GM12878 (cell line): ENCODE data around the gene PADI1. TPM values are rescaled to one million over a fixed set of nuclear protein-coding genes. Genes with fewer than 3 reads are reported as not detected.

Experiments used
- ATAC-seq: fragments of 200-7000 bp; cut with Tn5 transposase; 3 replicates; pipeline ENCODE4 v1.9.1; 2020; ENCODE audit warnings: mild to moderate bottlenecking, moderate library complexity
- BruUV-seq: library from RNA; stranded (reverse); fragments of 400-500 nt; replicated peaks from 2 replicates; lab custom pipeline; 2021; lab: Mats Ljungman, UMichigan
- CTCF ChIA-PET: fragments of 300-600 bp; sonication (Branson Sonifier 250); formaldehyde crosslinking; extraction: SDS; loops from one replicate; lab custom pipeline; 2021; ENCODE audit warnings: inconsistent platforms; lab: Yijun Ruan, JAX
- POLR2A ChIA-PET: fragments of 350-600 bp; formaldehyde crosslinking; extraction: SDS; loops from one replicate; lab custom pipeline; 2021; ENCODE audit warnings: inconsistent platforms; lab: Charles Lee
- RAD21 ChIA-PET: fragments of 300-600 bp; sonication (Branson Sonifier 250); formaldehyde crosslinking; loops from one replicate; lab custom pipeline; 2023; ENCODE audit warnings: antibody characterized with exemption; ENCODE audit not compliant: unreplicated experiment; lab: Charles Lee
- SMC1A ChIA-PET: fragments of 300-600 bp; sonication (Branson Sonifier 250); formaldehyde crosslinking; loops from one replicate; lab custom pipeline; 2023; ENCODE audit not compliant: unreplicated experiment, uncharacterized antibody; lab: Charles Lee
- DNase-seq: peaks from one replicate; pipeline ENCODE4 v3.0.0-alpha.2; 2011; ENCODE audit warnings: low read depth, low spot score
- FAIRE-seq: peaks from 3 replicates; lab custom pipeline; 2011; peaks lifted over from hg19 to GRCh38; lab: Jason Lieb, UNC
- H2AFZ ChIP-seq: 2 replicates; pipeline ENCODE4 v1.6.0; 2011; ENCODE audit warnings: low read depth, low read length, control low read depth; ENCODE audit not compliant: control insufficient read depth
- H3K27ac ChIP-seq: 2 replicates; pipeline ENCODE4 v1.5.1; 2011; ENCODE audit warnings: control low read depth; ENCODE audit not compliant: control insufficient read depth, insufficient read depth
- H3K27me3 ChIP-seq, 2 experiments: replicated peaks in 1 of 2; 2 replicates each; pipeline versions ENCODE4 v1.6.0 to v1.6.1; 2011; ENCODE audit warnings: low read length in 1 of 2; ENCODE audit not compliant: control insufficient read depth in 2 of 2, insufficient read depth in 2 of 2
- H3K36me3 ChIP-seq, 2 experiments: 2 replicates each; pipeline ENCODE4 v1.5.1; 2011; ENCODE audit warnings: low read length in 1 of 2; ENCODE audit not compliant: control insufficient read depth in 2 of 2, insufficient read depth in 2 of 2
- H3K4me1 ChIP-seq: 2 replicates; pipeline ENCODE4 v1.6.1; 2011; ENCODE audit warnings: mild to moderate bottlenecking, low read length, moderate library complexity, mixed read lengths; ENCODE audit not compliant: control insufficient read depth, insufficient read depth
- H3K4me2 ChIP-seq: 2 replicates; pipeline ENCODE4 v1.6.0; 2011; ENCODE audit warnings: control low read depth; ENCODE audit not compliant: control insufficient read depth, insufficient read depth
- H3K4me3 ChIP-seq: fragments of 200-600 bp; sonication (generic); 2 replicates; pipeline ENCODE4 v1.5.1; 2016
- H3K79me2 ChIP-seq: 2 replicates; pipeline ENCODE4 v1.6.0; 2011; ENCODE audit warnings: low read length; ENCODE audit not compliant: control insufficient read depth, insufficient read depth
- H3K9ac ChIP-seq: 2 replicates; pipeline ENCODE4 v1.8.0; 2011; ENCODE audit warnings: low read length, control low read depth, mixed read lengths; ENCODE audit not compliant: control insufficient read depth, insufficient read depth
- H3K9me3 ChIP-seq: replicated peaks from 3 replicates; pipeline ENCODE4 v1.5.1; 2011; ENCODE audit warnings: mild to moderate bottlenecking, low read length; ENCODE audit not compliant: control insufficient read depth, insufficient read depth
- H4K20me1 ChIP-seq: 2 replicates; pipeline ENCODE4 v1.6.0; 2011; ENCODE audit not compliant: control insufficient read depth, insufficient read depth
- FOS ChIP-seq: IDR thresholded peaks from 3 replicates; pipeline ENCODE4 v1.6.1; 2011; ENCODE audit warnings: borderline replicate concordance; ENCODE audit not compliant: insufficient read length; ENCODE audit errors: extremely low read depth
- JUNB ChIP-seq: IDR thresholded peaks from 2 replicates; pipeline ENCODE4 v1.6.1; 2016; ENCODE audit warnings: antibody characterized with exemption, mild to moderate bottlenecking
- NFYA ChIP-seq: IDR thresholded peaks from 2 replicates; pipeline ENCODE4 v1.6.1; 2011; ENCODE audit warnings: low read depth, mild to moderate bottlenecking, low read length, improper control_type of control experiment, borderline replicate concordance
- PML ChIP-seq: IDR thresholded peaks from 2 replicates; pipeline ENCODE4 v1.6.1; 2012; ENCODE audit warnings: low read length, inconsistent platforms
- POLR2A ChIP-seq: IDR thresholded peaks from 2 replicates; pipeline ENCODE4 v1.6.1; 2011; ENCODE audit warnings: low read depth, mild to moderate bottlenecking, low read length
- RB1 ChIP-seq: fragments of 450-650 bp; formaldehyde crosslinking; IDR thresholded peaks from 2 replicates; pipeline ENCODE4 v1.6.1; 2017; ENCODE audit warnings: mild to moderate bottlenecking, borderline replicate concordance
- RELA ChIP-seq: fragments of 450-650 bp; IDR thresholded peaks from 2 replicates; pipeline ENCODE4 v1.8.0; 2014; ENCODE audit warnings: borderline replicate concordance; ENCODE audit not compliant: partially characterized antibody
- SIX5 ChIP-seq: IDR thresholded peaks from 2 replicates; pipeline ENCODE4 v1.6.1; 2011; ENCODE audit warnings: mild to moderate bottlenecking, low read depth, low read length, moderate library complexity; ENCODE audit not compliant: severe bottlenecking
- SREBF1 ChIP-seq: IDR thresholded peaks from 2 replicates; pipeline ENCODE4 v1.6.1; 2012; ENCODE audit warnings: mild to moderate bottlenecking, low read length
- STAT3 ChIP-seq: IDR thresholded peaks from 2 replicates; pipeline ENCODE4 v1.6.1; 2011; ENCODE audit warnings: low read depth, low read length, improper control_type of control experiment
- SUZ12 ChIP-seq: fragments of 200-600 bp; sonication (generic); IDR thresholded peaks from one replicate; pipeline ENCODE4 v1.6.1; 2018; ENCODE audit warnings: antibody characterized with exemption, mild to moderate bottlenecking; ENCODE audit not compliant: unreplicated experiment
- TARDBP ChIP-seq: IDR thresholded peaks from 2 replicates; pipeline ENCODE4 v1.6.1; 2016; ENCODE audit warnings: borderline replicate concordance
- ZBTB4 ChIP-seq: fragments of 450-650 bp; formaldehyde crosslinking; IDR thresholded peaks from 2 replicates; pipeline ENCODE4 v1.4.0; 2022; ENCODE audit warnings: mild to moderate bottlenecking, moderate library complexity
- ZNF274 ChIP-seq: IDR thresholded peaks from one replicate; pipeline ENCODE4 v1.8.0; 2011; ENCODE audit not compliant: insufficient read length, insufficient read depth
- WGBS: methylation state at CpG from one replicate; pipeline ENCODE4 v1.1.6; 2016; ENCODE audit warnings: low lambda C conversion rate; ENCODE audit not compliant: insufficient replicate concordance, insufficient coverage; ENCODE audit errors: missing lambda C conversion rate; 5-methylcytosine and 5-hydroxymethylcytosine counted together
- in situ Hi-C: fragments of 300-500 bp; cut with MboI; formaldehyde crosslinking; loops from 9 replicates; pipeline ENCODE4 v1.14.3; 2018; ENCODE audit warnings: mixed read lengths
- intact Hi-C: fragments of 100-400 bp; cut with micrococcal nuclease; formaldehyde crosslinking; loops from one replicate; pipeline ENCODE4 v1.14.2; 2022; ENCODE audit not compliant: unreplicated experiment
- polyA plus RNA-seq, 11 experiments: library from polyadenylated mRNA; depleted of rRNA in 4 of 11; unstranded in 6 of 11; stranded (reverse) in 5 of 11; fragments of >200 nt; fragmentation: Nextera tagmentation in 4 of 11; fragmentation: Illumina TruSeq in 1 of 11; extraction: Ambion mirVana in 4 of 11; extraction: Trizol in 1 of 11; gene quantifications; 1 replicate in 1 of 11; 2 replicates in 10 of 11; pipeline versions ENCODE4 v1.2.1 to v1.2.3, GENCODE V29; 2011 to 2016; ENCODE audit warnings: inconsistent platforms in 2 of 11, missing spikeins in 2 of 11, low read depth in 1 of 11
- total RNA-seq, 4 experiments: library from RNA; depleted of rRNA in 3 of 4; stranded (reverse); fragments of >200 nt in 3 of 4; fragmentation: Illumina TruSeq in 1 of 4; extraction: Trizol in 1 of 4; gene quantifications; 2 replicates each; pipeline versions ENCODE4 v1.2.1 to v1.2.3, GENCODE V29; 2013 to 2021
- TF ChIP-seq, protein P1 (sequence below): fragments of 450-650 bp; IDR thresholded peaks from 2 replicates; pipeline ENCODE4 v1.6.1; 2017; ENCODE audit warnings: mild to moderate bottlenecking
- TF ChIP-seq, protein P2 (sequence below): IDR thresholded peaks from 2 replicates; pipeline ENCODE4 v1.6.1; 2012; ENCODE audit warnings: low read depth, low read length, improper control_type of control experiment

Gene PADI1
- total and polyA plus RNA-seq, 10 of the 15 experiments (the other 5 are each of a cell fraction or from before 2014, with no cell fraction given), result 0.05 TPM; not detected in 9

- TF ChIP-seq FOS (no peak), SIX5 (no peak), ZNF274 (no peak), RB1 (no peak), JUNB (no peak), SUZ12 (no peak), SREBF1 (no peak), RELA (no peak)
- TF ChIP-seq, protein P1, sequence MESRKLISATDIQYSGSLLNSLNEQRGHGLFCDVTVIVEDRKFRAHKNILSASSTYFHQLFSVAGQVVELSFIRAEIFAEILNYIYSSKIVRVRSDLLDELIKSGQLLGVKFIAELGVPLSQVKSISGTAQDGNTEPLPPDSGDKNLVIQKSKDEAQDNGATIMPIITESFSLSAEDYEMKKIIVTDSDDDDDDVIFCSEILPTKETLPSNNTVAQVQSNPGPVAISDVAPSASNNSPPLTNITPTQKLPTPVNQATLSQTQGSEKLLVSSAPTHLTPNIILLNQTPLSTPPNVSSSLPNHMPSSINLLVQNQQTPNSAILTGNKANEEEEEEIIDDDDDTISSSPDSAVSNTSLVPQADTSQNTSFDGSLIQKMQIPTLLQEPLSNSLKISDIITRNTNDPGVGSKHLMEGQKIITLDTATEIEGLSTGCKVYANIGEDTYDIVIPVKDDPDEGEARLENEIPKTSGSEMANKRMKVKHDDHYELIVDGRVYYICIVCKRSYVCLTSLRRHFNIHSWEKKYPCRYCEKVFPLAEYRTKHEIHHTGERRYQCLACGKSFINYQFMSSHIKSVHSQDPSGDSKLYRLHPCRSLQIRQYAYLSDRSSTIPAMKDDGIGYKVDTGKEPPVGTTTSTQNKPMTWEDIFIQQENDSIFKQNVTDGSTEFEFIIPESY, result no peak
- TF ChIP-seq, protein P2, sequence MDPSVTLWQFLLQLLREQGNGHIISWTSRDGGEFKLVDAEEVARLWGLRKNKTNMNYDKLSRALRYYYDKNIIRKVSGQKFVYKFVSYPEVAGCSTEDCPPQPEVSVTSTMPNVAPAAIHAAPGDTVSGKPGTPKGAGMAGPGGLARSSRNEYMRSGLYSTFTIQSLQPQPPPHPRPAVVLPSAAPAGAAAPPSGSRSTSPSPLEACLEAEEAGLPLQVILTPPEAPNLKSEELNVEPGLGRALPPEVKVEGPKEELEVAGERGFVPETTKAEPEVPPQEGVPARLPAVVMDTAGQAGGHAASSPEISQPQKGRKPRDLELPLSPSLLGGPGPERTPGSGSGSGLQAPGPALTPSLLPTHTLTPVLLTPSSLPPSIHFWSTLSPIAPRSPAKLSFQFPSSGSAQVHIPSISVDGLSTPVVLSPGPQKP, result no peak
- TF ChIP-seq, all 136 proteins: peak for 0
Observed at GRCh38 chr1:17263936-17264335, 59.0 kb downstream of the PADI1 start (continued).

- no peak for FAIRE-seq
- in situ Hi-C loops (no loop called here), intact Hi-C loops (no loop called here)
- H3K9me3 ChIP-seq, result no peaks in the 10 kb centered on the region
- ChIA-PET SMC1A (no interaction called here), RAD21 (no interaction called here), POLR2A (no interaction called here), CTCF (interaction anchor here (1.0 to 2.7 kb wide), 2 partner anchors 8 to 10 kb away, joined by 3 to 13 read pairs; no protein-coding TSS in a partner anchor)
- H3K27ac ChIP-seq, result no peak overlapping the region
- H3K27me3 ChIP-seq, result no peaks in the 10 kb centered on the region
- WGBS, result 47% methylated on average over 5 of the region's 5 CpGs
- H3K4me2 ChIP-seq, result no peak overlapping the region
- no peaks in the 10 kb centered on the region for H3K36me3 ChIP-seq
- H3K4me1 ChIP-seq, result no peaks in the 10 kb centered on the region
- H3K9ac ChIP-seq, result no peak overlapping the region
- BruUV-seq, result no TSS peak
- H4K20me1 ChIP-seq, result no peaks in the 10 kb centered on the region
- DNase-seq, result no peak
- H2AFZ ChIP-seq, result no peak overlapping the region
- H3K79me2 ChIP-seq, result no peaks in the 10 kb centered on the region
- ATAC-seq, result no peak
- H3K4me3 ChIP-seq, result no peak overlapping the region
- no peak for TF ChIP-seq STAT3
- no peak for TF ChIP-seq POLR2A
- TF ChIP-seq ZBTB4 (CRISPR knock-in tag), result no peak
- TF ChIP-seq TARDBP, result no peak
- no peak for TF ChIP-seq NFYA
- TF ChIP-seq PML, result no peak
Observed at GRCh38 chr1:17264470-17264869, 59.5 kb downstream of the PADI1 start.
